ENCODE data around the gene IL6R.
"Not testable (repeated sequence)": the region's sequence is repeated elsewhere in the genome, so short reads cannot be mapped to it uniquely, and the experiment has no call there.

Gene IL6R

GRCh38 chr1:154404984-154405746 lies at the start of gene IL6R:
Gene IL6R, plus strand, starts transcription at chr1:154405343. Its CDS starts 287 bp downstream, at chr1:154405630.
- peak; percentile 70 for DNase-seq (ENCODE audit: low read depth)
- peak within 1 kb of the TSS; percentile 65 for H3K4me3 ChIP-seq (ENCODE audit: low read depth, low read length)

DNA sequence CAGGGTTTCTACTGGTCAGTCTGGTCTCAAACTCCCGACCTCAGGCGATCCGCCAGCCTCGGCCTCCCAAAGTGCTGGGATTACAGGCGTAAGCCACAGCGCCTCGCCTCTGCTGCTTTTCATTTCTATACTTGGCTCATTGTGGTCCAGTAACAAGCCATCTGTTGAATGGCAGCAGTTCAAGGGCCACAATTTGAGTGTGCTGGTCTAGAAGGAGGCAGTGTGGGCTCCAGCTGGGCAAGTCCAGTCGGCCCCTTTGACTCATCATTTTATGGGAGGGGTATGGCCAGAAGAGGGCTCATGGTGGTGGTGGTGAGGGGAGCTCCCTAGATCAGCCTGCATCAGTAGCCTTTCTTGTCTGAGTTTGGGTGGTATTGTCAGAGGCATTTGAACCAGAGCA lies 46.6 kb upstream of the IL6R start:
- DNase-seq (ENCODE audit: low read depth): no peak
- H3K4me3 ChIP-seq (ENCODE audit: low read depth, low read length): no peak overlapping the region

DNA sequence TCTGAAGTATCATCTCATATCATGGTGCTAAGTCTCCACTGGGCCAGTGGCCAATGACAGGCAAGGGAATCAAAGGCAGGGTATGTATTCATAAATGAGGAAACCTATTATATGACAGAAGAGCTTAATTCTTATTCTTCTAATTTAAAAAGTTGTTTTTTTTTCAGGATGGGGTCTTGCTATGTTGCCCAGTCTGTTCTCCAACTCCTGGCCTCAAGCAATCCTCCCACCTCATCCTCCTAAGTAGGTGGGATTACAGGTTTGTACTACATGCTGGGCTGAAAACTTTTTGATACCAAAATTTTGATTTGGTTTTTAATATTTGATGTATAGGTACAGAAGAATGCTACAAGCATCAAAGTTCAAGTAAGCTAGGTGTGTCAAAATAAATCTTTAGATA lies 44.9 kb upstream of the IL6R start:
- no peak overlapping the region for H3K4me3 ChIP-seq (ENCODE audit: low read depth, low read length)
- DNase-seq (ENCODE audit: low read depth): no peak

DNA sequence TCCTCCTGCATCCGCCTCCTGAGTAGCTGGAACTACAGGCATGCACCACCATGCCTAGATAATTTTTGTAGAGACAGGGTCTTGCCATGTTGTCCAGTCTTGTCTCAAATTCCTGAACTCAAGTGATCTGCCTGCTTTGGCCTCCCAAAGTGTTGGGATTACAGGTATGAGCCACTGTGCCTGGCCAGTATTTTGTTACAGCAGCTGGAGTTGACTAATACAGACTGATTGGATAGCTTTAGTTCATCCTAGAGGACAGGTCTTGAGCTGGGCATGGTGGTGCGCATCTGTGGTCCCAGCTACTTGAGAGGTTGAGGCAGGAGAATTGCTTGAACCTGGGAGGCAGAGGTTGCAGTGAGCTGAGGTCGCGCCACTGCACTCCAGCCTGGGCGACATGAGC lies 44.3 kb upstream of the IL6R start:
- DNase-seq (ENCODE audit: low read depth): not testable (repeated sequence)

GRCh38 chr1:154361357-154361756 lies 43.8 kb upstream of the IL6R start:
- no peak overlapping the region for H3K4me3 ChIP-seq (ENCODE audit: low read depth, low read length)
- DNase-seq (ENCODE audit: low read depth): no peak

More for the DNA sequence above, 44.3 kb upstream of the IL6R start:
- not testable (repeated sequence) for H3K4me3 ChIP-seq (ENCODE audit: low read depth, low read length)

DNA sequence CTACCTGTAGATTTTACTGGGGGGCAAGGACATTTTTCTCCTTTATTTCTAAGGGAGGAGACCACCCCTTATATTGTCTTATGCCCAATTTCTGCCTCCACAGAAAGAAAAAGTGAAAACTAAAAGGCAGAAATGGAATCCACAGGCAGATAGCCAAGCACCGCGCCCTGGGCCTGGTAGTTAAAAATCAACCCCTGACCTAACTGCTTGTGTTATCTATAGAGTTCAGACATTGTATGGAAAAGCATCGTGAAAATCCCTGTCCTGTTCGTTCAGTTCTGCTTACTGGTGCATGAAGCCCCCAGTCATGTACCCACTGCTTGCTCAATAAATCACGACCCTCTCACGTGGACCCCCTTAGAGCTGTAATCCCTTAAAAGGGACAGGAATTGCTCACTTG lies 33.7 kb upstream of the IL6R start:
- DNase-seq (ENCODE audit: low read depth): no peak
- no peak overlapping the region for H3K4me3 ChIP-seq (ENCODE audit: low read depth, low read length)

DNA sequence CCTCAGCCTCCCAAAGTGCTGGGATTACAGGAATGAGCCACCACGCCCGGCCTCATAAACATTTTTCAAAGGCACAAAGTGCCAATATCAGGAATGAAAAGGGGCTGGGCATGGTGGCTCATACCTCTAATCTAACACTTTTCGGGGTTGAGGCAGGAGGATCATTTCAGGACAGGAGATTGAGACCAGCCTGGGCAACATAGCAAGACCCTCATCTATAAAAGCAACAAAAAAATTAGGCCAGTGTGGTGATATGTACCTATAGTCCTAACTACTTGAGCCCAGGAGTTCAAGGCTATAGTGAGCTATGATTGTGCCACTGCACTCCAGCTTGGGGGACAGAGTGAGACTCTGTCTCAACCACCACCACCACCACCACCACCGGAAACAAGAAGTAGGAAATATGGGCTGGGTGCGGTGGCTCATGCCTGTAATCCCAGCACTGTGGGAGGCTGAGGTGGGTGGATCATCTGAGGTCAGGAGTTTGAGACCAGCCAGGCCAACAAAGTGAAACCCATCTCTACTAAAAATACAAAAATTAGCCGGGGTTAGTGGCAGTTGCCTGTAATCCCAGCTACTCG lies 31.3 kb upstream of the IL6R start:
- DNase-seq (ENCODE audit: low read depth); H3K4me3 ChIP-seq (ENCODE audit: low read depth, low read length): not testable (repeated sequence)

GRCh38 chr1:154379301-154379700 lies 25.8 kb upstream of the IL6R start:
- no peak for DNase-seq (ENCODE audit: low read depth)
- no peak overlapping the region for H3K4me3 ChIP-seq (ENCODE audit: low read depth, low read length)

- no peak for DNase-seq (ENCODE audit: low read depth)
- no peak overlapping the region for H3K4me3 ChIP-seq (ENCODE audit: low read depth, low read length)
Measured at GRCh38 chr1:154384650-154385489, 20.3 kb upstream of the IL6R start.

GRCh38 chr1:154386643-154387352 lies 18.3 kb upstream of the IL6R start:
- no peak for DNase-seq (ENCODE audit: low read depth)

DNA sequence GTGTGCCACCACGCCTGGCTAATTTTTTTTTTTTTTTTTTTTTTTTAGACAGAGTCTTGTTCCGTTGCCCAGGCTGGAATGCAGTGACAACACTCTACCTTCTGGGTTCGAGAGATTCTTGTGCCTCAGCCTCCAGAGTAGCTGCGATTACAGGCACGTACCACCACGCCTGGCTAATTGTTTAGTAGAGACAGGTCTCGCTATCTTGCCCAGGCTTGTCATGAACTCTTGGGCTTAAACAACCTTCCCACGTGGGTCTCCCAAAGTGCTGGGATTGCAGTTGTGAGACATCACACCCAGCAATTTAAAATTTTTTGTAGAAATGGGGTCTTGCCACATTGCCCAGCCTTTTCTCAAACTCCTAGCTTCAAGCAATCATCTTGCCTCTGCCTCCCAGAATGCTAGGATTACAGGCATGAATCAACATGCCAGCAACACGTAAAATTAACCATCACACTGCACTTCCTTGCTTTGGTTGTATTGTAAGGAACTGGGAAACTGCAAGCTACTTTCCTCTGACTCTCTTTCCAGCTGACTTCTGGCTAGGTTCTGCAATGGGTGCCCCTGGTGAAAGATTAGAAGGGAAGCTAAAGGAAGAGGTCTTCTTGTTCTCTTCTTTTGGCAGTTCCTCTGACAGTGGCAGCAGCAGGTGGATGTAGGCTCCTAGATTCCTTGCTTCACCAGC lies 13.9 kb upstream of the IL6R start:
- no peak for DNase-seq (ENCODE audit: low read depth)
- no peak overlapping the region for H3K4me3 ChIP-seq (ENCODE audit: low read depth, low read length)

More at GRCh38 chr1:154386643-154387352, 18.3 kb upstream of the IL6R start:
- no peak overlapping the region for H3K4me3 ChIP-seq (ENCODE audit: low read depth, low read length)

DNA sequence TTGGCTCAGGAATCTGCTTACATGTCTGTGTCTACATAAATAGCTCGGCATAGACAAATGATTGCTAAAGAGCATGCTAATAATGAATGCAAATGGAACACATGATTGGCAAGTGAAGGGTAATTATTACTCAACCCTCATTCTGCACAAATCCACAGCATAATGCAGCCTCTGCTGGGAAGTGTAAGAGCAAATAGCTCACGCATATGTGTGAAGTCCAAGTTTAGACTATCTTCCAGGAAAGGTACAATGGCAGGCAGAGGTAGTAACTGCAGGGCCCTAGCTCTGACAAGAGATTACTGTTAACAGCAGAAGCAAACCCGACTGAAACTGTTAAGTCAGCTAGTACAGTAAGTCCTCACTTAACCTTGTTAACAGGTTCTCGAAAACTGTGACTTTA lies 7.0 kb upstream of the IL6R start:
- H3K4me3 ChIP-seq (ENCODE audit: low read depth, low read length): no peak overlapping the region
- no peak for DNase-seq (ENCODE audit: low read depth)

DNA sequence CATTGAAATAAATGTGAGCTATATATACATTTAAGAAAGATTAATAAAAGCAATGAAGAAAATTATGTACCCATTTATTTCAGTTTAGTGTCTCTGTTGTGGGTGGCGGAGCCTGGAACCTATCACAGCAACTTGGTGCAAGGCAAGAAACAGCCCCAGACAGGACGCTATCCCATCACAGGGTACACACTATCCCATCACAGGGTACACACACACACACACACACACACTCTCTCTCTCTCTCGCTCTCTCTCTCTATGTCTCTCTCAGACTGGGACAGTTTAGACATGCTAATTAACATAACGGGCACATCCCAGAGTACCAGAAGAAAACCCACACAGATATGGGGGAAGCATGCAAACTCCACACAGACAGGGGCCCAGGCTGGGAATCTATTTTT lies 6.5 kb upstream of the IL6R start:
- H3K4me3 ChIP-seq (ENCODE audit: low read depth, low read length): no peak overlapping the region
- no peak for DNase-seq (ENCODE audit: low read depth)

DNA sequence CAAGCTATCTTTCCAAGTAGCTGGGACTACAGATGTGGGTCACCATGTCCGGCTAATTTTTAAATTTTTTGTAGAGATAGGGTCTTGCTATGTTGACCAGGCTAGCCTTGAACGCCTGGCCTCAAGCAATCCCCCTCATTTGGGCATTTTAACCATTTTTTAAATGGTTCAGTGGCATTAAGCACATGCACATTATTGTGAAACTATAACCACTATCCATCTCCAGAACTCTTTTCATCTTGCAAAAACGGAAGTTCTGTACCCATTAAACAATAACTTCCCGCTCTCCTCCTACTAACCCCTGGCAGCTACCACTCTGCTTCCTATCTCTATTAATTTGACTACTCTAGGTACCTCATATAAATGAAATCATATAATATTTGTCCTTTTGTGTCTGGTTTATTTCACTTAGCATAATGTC lies 4.8 kb upstream of the IL6R start:
- DNase-seq (ENCODE audit: low read depth): no peak
- H3K4me3 ChIP-seq (ENCODE audit: low read depth, low read length): no peak overlapping the region

- DNase-seq (ENCODE audit: low read depth): no peak
- H3K4me3 ChIP-seq (ENCODE audit: low read depth, low read length): no peak overlapping the region
Measured at GRCh38 chr1:154402409-154402921, 2.7 kb upstream of the IL6R start.

- no peak overlapping the region for H3K4me3 ChIP-seq (ENCODE audit: low read depth, low read length)
- DNase-seq (ENCODE audit: low read depth): no peak
Measured at GRCh38 chr1:154403261-154403943, 1.7 kb upstream of the IL6R start.

- no peak for DNase-seq (ENCODE audit: low read depth)
- no peak overlapping the region for H3K4me3 ChIP-seq (ENCODE audit: low read depth, low read length)
Measured at GRCh38 chr1:154403983-154404382, 1.2 kb upstream of the IL6R start.

DNA sequence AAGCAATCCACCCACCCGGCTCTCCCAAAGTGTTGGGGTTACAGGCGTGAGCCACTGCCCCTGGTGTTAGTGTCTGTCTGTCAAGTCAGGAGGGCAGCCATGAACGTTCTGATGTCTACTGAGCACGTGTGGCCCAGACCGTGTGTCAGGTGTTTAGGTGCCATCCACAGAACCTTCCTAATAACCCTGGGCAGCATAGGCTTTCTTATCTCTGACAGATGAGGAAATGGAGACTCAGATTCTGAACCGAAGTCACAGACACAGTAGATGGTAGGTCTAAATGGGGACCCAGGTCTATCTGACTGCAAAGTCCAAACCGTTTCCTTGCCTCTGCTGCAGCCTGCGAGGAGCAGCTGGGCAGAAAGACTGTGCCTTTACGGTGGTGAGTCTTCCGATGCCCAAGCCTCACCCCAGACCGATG lies 622 bp upstream of the IL6R start:
- no peak for DNase-seq (ENCODE audit: low read depth)
- peak overlapping the region; percentile 65 for H3K4me3 ChIP-seq (ENCODE audit: low read depth, low read length)

Measured in skeletal muscle cell (primary cell).